Measurements from ENCODE around the gene BHLHE40.
A peak's percentile ranks its signal among the peaks of the same experiment; 100 is the strongest.
"Not testable (repeated sequence)": the region's sequence is repeated elsewhere in the genome, so short reads cannot be mapped to it uniquely, and the experiment has no call there.

Gene BHLHE40

GRCh38 chr3:4961865-4962264, 17.4 kb upstream of the BHLHE40 start:
- DNase-seq (ENCODE audit: low read depth in 2 of 2) = not testable (repeated sequence)

- no peak for DNase-seq (ENCODE audit: low read depth in 2 of 2)
Observed at GRCh38 chr3:4963669-4964570, 15.3 kb upstream of the BHLHE40 start.

- DNase-seq (ENCODE audit: low read depth in 2 of 2) = not testable (repeated sequence)
Observed at GRCh38 chr3:4966006-4966405, 13.2 kb upstream of the BHLHE40 start.

- DNase-seq (ENCODE audit: low read depth in 2 of 2) = not testable (repeated sequence)
Observed at GRCh38 chr3:4967683-4968082, 11.6 kb upstream of the BHLHE40 start.

- not testable (repeated sequence) for DNase-seq (ENCODE audit: low read depth in 2 of 2)
Observed at GRCh38 chr3:4971437-4971836, 7.8 kb upstream of the BHLHE40 start.

- no peak for DNase-seq (ENCODE audit: low read depth in 2 of 2)
Observed at GRCh38 chr3:4971838-4972237, 7.4 kb upstream of the BHLHE40 start.

GRCh38 chr3:4972652-4973643, 6.3 kb upstream of the BHLHE40 start:
- DNase-seq (ENCODE audit: low read depth in 2 of 2) = no peak

- no peak for DNase-seq (ENCODE audit: low read depth in 2 of 2)
Observed at GRCh38 chr3:4974154-4974553, 5.1 kb upstream of the BHLHE40 start.

- peak; percentile 37 to 40 for DNase-seq (ENCODE audit: low read depth in 2 of 2)
Observed at GRCh38 chr3:4976109-4976508, 3.1 kb upstream of the BHLHE40 start.

GRCh38 chr3:4977001-4977852, 2.0 kb upstream of the BHLHE40 start:
- DNase-seq (ENCODE audit: low read depth in 2 of 2) = peak; percentile 31 to 63

- no peak for DNase-seq (ENCODE audit: low read depth in 2 of 2)
Observed at GRCh38 chr3:4977853-4978203, 1.4 kb upstream of the BHLHE40 start.

GRCh38 chr3:4978204-4978965, 852 bp upstream of the BHLHE40 start:
- peak; percentile 71 to 89 for DNase-seq (ENCODE audit: low read depth in 2 of 2)

GRCh38 chr3:4978966-4979427, 240 bp upstream of the BHLHE40 start:
- peak; percentile 79 to 92 for DNase-seq (ENCODE audit: low read depth in 2 of 2)

- DNase-seq (ENCODE audit: low read depth in 2 of 2) = peak; percentile 88 to 90
Observed at GRCh38 chr3:4980229-4981203, 1.3 kb downstream of the BHLHE40 start.

GRCh38 chr3:4981294-4981664, 2.0 kb downstream of the BHLHE40 start:
- DNase-seq (ENCODE audit: low read depth in 2 of 2) = no peak

GRCh38 chr3:4981665-4982494, 2.6 kb downstream of the BHLHE40 start:
- no peak for DNase-seq (ENCODE audit: low read depth in 2 of 2)

- DNase-seq (ENCODE audit: low read depth in 2 of 2) = no peak
Observed at GRCh38 chr3:4982773-4983738, 3.8 kb downstream of the BHLHE40 start.
